GM21526 (cell line): ENCODE measurements around the gene ICE1.

Experiments used
- ATAC-seq: cut with Tn5 transposase; IDR thresholded peaks from one replicate; pipeline ENCODE4 v1.9.1; 2021; ENCODE audit warnings: moderate library complexity; ENCODE audit not compliant: unreplicated experiment, low FRiP score

ICE1 gene

DNA sequence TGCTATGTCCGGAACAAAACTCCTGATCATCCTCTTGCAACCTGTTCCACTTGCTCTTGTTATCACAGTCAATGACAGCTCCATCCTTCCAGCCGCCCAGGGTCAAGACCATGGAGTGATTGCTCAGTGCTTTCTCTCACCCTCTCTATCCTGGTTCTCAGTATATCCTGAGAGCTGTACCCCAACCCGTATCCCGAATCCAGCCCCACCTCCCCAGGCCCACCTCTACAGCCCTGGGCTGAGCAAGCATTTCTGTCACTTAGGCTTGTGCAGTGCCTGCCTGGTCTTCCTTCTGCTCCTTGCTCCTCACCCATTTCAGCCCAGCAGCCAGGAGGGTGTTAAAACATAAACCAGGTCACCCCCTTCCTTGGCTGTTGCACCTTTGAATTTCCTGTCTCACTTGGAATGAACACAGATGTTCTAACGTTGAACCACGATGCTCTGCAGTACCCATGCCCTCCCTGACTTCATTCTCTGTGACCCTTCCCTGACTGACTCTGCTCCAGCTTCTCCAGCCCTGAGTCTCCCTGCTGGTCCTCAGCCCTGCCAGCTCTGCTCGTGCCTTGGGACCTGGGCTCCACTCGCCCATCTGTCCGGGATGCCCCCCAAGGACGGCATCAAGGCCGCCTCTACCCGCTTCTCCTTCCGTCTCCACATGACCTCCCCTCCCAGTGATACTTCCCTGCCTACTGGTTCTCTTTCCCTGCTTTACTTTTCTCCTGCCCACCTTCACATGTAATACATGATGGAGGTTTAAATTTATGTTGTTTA lies 110.0 kb downstream of the ICE1 start:
- ATAC-seq: no peak

DNA sequence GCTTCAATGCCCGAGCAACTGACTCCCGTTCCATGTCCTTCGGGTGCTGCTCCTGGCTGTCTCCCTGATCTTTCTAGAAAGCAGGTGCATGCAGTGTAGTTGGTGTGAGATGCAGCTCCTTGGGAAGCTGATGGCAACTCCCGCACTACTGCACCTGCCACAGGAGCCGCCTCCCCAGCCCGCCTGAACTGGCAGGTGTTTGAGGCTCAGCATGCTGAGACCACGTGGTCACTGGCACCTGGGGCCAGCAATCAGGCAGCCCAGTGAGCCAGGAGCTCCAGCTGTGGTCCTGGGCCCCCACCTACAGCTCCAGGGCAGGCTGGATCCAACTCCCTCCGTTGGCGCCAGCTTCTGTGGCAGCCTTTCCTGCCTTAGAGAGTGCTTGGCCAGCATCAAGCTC lies 111.5 kb downstream of the ICE1 start:
- no peak for ATAC-seq

DNA sequence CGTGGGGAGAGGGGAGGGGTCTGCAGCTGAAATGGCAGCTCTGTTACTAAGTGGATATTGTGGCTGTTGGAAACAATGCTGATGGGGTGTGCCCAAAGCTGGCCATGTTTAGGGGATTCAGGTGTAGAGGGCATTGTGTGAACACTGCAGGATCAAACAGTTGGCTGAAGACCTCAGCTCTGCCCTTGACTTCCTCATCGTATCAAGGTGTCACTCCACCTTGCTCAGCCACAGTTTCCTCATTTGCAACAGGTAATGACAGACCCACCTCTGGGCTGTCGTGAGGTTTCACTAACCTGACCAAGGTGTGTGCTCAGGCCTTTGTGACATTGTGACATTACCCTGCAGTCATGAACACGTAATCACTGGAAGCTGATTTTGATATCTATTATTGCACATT lies 111.9 kb downstream of the ICE1 start:
- ATAC-seq: no peak

- ATAC-seq: no peak
Measured at GRCh38 chr5:5536871-5537270, 114.4 kb downstream of the ICE1 start.

DNA sequence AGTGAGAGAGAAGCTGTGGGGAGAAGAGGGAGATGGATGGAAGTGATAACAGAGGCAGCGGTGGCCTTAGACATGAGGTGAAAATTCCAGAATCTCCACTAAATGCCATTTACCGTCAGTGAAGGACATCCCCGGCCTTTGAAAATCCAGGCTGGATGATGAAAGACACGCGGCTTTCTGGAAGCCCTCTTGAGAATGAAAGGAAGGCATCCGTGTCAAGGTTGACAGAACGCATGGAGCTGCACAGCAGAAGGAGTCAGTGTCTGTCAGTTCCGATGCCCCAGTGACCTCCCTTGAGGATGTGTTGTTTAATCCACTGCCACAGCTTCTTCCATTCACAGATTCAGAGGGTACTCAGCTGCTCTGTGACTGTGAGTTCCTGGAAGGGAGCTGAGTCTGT lies 114.9 kb downstream of the ICE1 start:
- no peak for ATAC-seq

- ATAC-seq: no peak
Measured at GRCh38 chr5:5539590-5539989, 117.1 kb downstream of the ICE1 start.
